ENCODE measurements around the gene CELA2B. TPM values are rescaled to one million over a fixed set of nuclear protein-coding genes. Genes with fewer than 3 reads are reported as not detected.

Gene CELA2B
- total RNA-seq, 2 donors from 2014 or later = 333 to 1,481 TPM

GRCh38 chr1:15526490-15527339 lies 50.8 kb downstream of the CELA2B start, which contains the start of gene DNAJC16:
TSS of gene DNAJC16 (plus strand) at chr1:15526848. CDS start at chr1:15529106, 2,258 bp downstream.
- no peaks in the 10 kb centered on the region for H3K9me3 ChIP-seq
- 0% methylated on average over 17 to 65 of the region's 65 CpGs for WGBS, 2 donors
- TF ChIP-seq CTCF (IDR thresholded peaks at IDR 0.05) = peak in 4 of 7 experiments; percentile 41 to 53 (median 45)
- TF ChIP-seq POLR2A (IDR thresholded peaks at IDR 0.05) = peak; percentile 64 to 92 (median 88)
- peak within 1 kb of the TSS; percentile 90 to 99 (median 96) for H3K27ac ChIP-seq
- ATAC-seq (peak; percentile 65), DNase-seq (peak; percentile 99 to 100 (median 100))
- H3K27me3 ChIP-seq = no peaks in the 10 kb centered on the region
- intact Hi-C loops (cut with DNase I) = no loop called here
- H3K36me3 ChIP-seq (replicated peaks in 1 of 2; ENCODE audit: insufficient read depth in 1 of 2, low read depth in 2 of 2) = no peaks in the 10 kb centered on the region
- H3K4me1 ChIP-seq = peaks cover 32% of the 10 kb centered on the region
- H3K4me3 ChIP-seq = peak within 1 kb of the TSS; percentile 57 to 72

- Histone ChIP-seq H3K4me1 (peaks cover 16% of the 10 kb centered on the region), H3K4me3 (no peak overlapping the region), H3K36me3 (replicated peaks in 1 of 2; ENCODE audit: insufficient read depth in 1 of 2, low read depth in 2 of 2) (peaks cover 0 to 2% of the 10 kb centered on the region in 2 donors), H3K27me3 (no peaks in the 10 kb centered on the region), H3K27ac (no peak overlapping the region), H3K9me3 (no peaks in the 10 kb centered on the region)
- DNase-seq (no peak), ATAC-seq (no peak)
- WGBS, 2 donors = 90 to 97% methylated on average over 4 of the region's 4 CpGs
- no peak for TF ChIP-seq CTCF (IDR thresholded peaks at IDR 0.05)
- TF ChIP-seq POLR2A (IDR thresholded peaks at IDR 0.05) = no peak
- intact Hi-C loops (cut with DNase I) = no loop called here
These were observed 55.1 kb downstream of the CELA2B start for GRCh38 chr1:15531003-15531402.

GRCh38 chr1:15531682-15532081 lies 55.8 kb downstream of the CELA2B start:
- no peaks in the 10 kb centered on the region for H3K27me3 ChIP-seq
- TF ChIP-seq CTCF (IDR thresholded peaks at IDR 0.05) = no peak
- TF ChIP-seq POLR2A (IDR thresholded peaks at IDR 0.05) = no peak
- H3K4me1 ChIP-seq = peaks cover 13% of the 10 kb centered on the region
- intact Hi-C loops (cut with DNase I) = no loop called here
- no peak overlapping the region for H3K27ac ChIP-seq
- 77 to 84% methylated on average over 2 of the region's 2 CpGs for WGBS, 2 donors
- no peak overlapping the region for H3K4me3 ChIP-seq
- ATAC-seq (no peak), DNase-seq (no peak)
- H3K9me3 ChIP-seq = no peaks in the 10 kb centered on the region
- peaks cover 0 to 2% of the 10 kb centered on the region in 2 donors for H3K36me3 ChIP-seq (replicated peaks in 1 of 2; ENCODE audit: insufficient read depth in 1 of 2, low read depth in 2 of 2)

GRCh38 chr1:15538771-15539170 lies 62.9 kb downstream of the CELA2B start:
- H3K9me3 ChIP-seq = no peaks in the 10 kb centered on the region
- WGBS, 2 donors = 71 to 77% methylated on average over 6 of the region's 6 CpGs
- H3K36me3 ChIP-seq (replicated peaks in 1 of 2; ENCODE audit: insufficient read depth in 1 of 2, low read depth in 2 of 2) = peaks cover 0 to 30% of the 10 kb centered on the region in 2 donors
- no peak overlapping the region for H3K4me3 ChIP-seq
- no peak for DNase-seq
- ATAC-seq = no peak
- intact Hi-C loops (cut with DNase I) = no loop called here
- H3K27ac ChIP-seq = no peak overlapping the region
- no peaks in the 10 kb centered on the region for H3K27me3 ChIP-seq
- no peaks in the 10 kb centered on the region for H3K4me1 ChIP-seq
- no peak for TF ChIP-seq CTCF (IDR thresholded peaks at IDR 0.05)
- no peak for TF ChIP-seq POLR2A (IDR thresholded peaks at IDR 0.05)
